ENCODE data around the gene FXYD7. TPM values are rescaled to one million over a fixed set of nuclear protein-coding genes. Genes with fewer than 3 reads are reported as not detected.

FXYD7 gene
- total RNA-seq, 2 experiments from 2014 or later = 0.77 to 0.93 TPM

DNA sequence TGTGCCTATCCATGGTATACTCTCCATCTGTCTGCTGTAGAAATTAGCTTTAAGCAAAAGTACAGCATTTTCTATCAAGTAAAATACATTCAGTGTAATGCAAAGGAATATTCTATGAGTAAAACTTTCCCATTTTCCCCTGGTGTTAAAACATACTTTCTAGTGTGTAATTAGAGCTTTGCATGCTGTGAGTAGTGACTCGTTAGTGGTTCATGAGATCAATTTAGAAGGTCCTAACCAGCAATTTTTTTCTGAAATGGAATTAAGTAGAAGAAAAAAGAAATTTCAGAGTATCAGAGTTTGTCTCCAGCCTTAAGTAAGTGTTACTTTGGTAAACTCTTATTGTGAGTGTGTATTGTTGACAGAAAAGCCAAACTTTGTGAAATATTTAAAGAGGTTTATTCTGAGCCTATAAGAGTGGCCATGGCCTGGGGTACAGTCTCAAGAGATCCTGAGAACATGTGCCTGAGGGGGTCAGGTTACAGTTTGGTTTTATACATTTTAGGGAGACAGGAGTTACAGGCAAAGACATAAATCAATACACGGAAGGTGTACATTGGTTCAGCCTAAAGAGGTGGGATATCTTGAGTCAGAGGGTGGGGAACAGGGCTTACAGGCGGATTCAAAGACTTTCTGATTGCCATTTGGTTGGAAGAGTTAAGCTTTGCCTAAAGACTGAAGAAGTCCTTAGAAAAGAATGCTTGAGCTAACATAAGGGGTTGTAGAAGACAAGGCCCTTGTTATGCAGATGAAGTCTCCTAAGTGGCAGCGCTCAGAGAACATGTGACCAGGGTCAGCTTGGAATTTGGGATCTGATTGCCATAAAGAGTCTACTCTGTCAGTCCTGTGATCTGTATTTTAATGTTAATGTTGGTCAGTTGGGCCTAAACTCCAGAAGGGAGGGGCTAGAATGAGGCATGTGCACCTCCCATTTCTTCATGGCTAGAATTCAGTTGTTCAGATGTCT is 60.0 kb downstream of the FXYD7 start:
- Mint-ChIP-seq H3K36me3 (no peaks in the 10 kb centered on the region), H3K27ac (peak overlapping the region; percentile 88), H3K4me3 (no peak overlapping the region), H3K9me3 (peaks cover 2% of the 10 kb centered on the region), H3K27me3 (no peaks in the 10 kb centered on the region), H3K4me1 (ENCODE audit: low read depth) (peaks cover 63% of the 10 kb centered on the region)
- CTCF ChIA-PET = interaction anchor here (1.1 to 1.4 kb wide), 2 partner anchors 12 to 61 kb away, joined by 3 read pairs; no protein-coding TSS in a partner anchor
- intact Hi-C loops (cut with micrococcal nuclease) = no loop called here
- POLR2A ChIA-PET = interaction anchor here (0.6 kb wide), 2 partner anchors 48 to 49 kb away, joined by 3 to 4 read pairs; no protein-coding TSS in a partner anchor
- DNase-seq = no peak

Other genes starting within 250 kb of the FXYD7 start
- gene ZNF30, start 216.4 kb upstream of the FXYD7 start, total RNA-seq = 1 to 10 TPM; 3.7 to 4.2 TPM
- gene ZNF792, start 179.0 kb upstream of the FXYD7 start, total RNA-seq = 1 to 10 TPM; 6.4 to 6.9 TPM
- gene GRAMD1A, start 142.9 kb upstream of the FXYD7 start, total RNA-seq = 100 to 1,000 TPM; 204 to 223 TPM
- 1 to 10 TPM; 1.1 to 1.6 TPM for gene SCN1B, start 112.8 kb upstream of the FXYD7 start, total RNA-seq
- under 1 TPM in 1 of 2 experiments, not detected in 1; 0.21 TPM for gene HPN, start 101.5 kb upstream of the FXYD7 start, total RNA-seq
- gene FXYD3, start 27.4 kb upstream of the FXYD7 start, total RNA-seq = not detected
- under 1 TPM; 0.50 to 0.51 TPM for gene LGI4, start 8.2 kb upstream of the FXYD7 start, total RNA-seq
- 1 to 10 TPM; 2.3 to 2.8 TPM for gene FXYD1, start 4.4 kb upstream of the FXYD7 start, total RNA-seq
- gene FXYD5, start 11.5 kb downstream of the FXYD7 start, total RNA-seq = 100 to 1,000 TPM; 334 to 360 TPM
- gene FAM187B, start 85.5 kb downstream of the FXYD7 start, total RNA-seq = under 1 TPM in 1 of 2 experiments, not detected in 1; 0.19 TPM
- 10 to 100 TPM; 25.4 to 28.7 TPM for gene LSR, start 105.7 kb downstream of the FXYD7 start, total RNA-seq
- 100 to 1,000 TPM; 117 to 121 TPM for gene USF2, start 125.7 kb downstream of the FXYD7 start, total RNA-seq
- gene HAMP, start 139.3 kb downstream of the FXYD7 start, total RNA-seq = not detected
- under 1 TPM; 0.43 to 0.44 TPM for gene MAG, start 148.9 kb downstream of the FXYD7 start, total RNA-seq
- 1 to 10 TPM in 1 of 2 experiments, under 1 TPM in 1; 0.75 to 1.2 TPM for gene CD22, start 185.9 kb downstream of the FXYD7 start, total RNA-seq
- under 1 TPM in 1 of 2 experiments, not detected in 1; 0.12 TPM for gene FFAR1, start 204.6 kb downstream of the FXYD7 start, total RNA-seq
- gene FFAR3, start 215.2 kb downstream of the FXYD7 start, total RNA-seq = 1 to 10 TPM; 1.1 TPM
- under 1 TPM in 1 of 2 experiments, not detected in 1; 0.17 TPM for gene GPR42, start 227.8 kb downstream of the FXYD7 start, total RNA-seq